Right ventricle myocardium inferior (tissue), 1 donor: ENCODE measurements around the gene TFPI. TPM values are rescaled to one million over a fixed set of nuclear protein-coding genes. Genes with fewer than 3 reads are reported as not detected.
"Not testable (repeated sequence)": the region's sequence is repeated elsewhere in the genome, so short reads cannot be mapped to it uniquely, and the experiment has no call there.

Source experiments
- ATAC-seq: fragments of 200-7000 bp; cut with Tn5 transposase; one replicate; pipeline ENCODE4 v1.9.1; 2020; ENCODE audit warnings: mild to moderate bottlenecking, moderate library complexity
- DNase-seq: peaks from one replicate; pipeline ENCODE4 v3.0.0; 2021; ENCODE audit errors: missing footprints
- intact Hi-C: fragments of 100-400 bp; cut with DNase I; formaldehyde crosslinking; loops from one replicate; pipeline ENCODE4 v1.11.0; 2022
- total RNA-seq: library from RNA; stranded (reverse); fragmentation: NEBNext Ultra II Directional; extraction: Animal tissue kit (Norgen Biotek cat#: 25700); gene quantifications from one replicate; pipeline ENCODE4 v1.2.1, GENCODE V29; 2021
- donor health status: DM: no; HTN: yes; CAD: no; lungs with severe emphysema.

TFPI gene
- total RNA-seq, 1 donor from 2014 or later, result 33.6 TPM

GRCh38 chr2:187513460-187514234 is 40.6 kb downstream of the TFPI start:
- ATAC-seq, intact Hi-C loops, DNase-seq: not testable (repeated sequence)

- ATAC-seq, result no peak
- intact Hi-C loops, result no loop called here
- DNase-seq, result no peak
Observed at GRCh38 chr2:187511356-187512315, 42.6 kb downstream of the TFPI start.

GRCh38 chr2:187510419-187511355 is 43.5 kb downstream of the TFPI start:
- DNase-seq, result peak; percentile 28
- ATAC-seq, intact Hi-C loops: not testable (repeated sequence)

- ATAC-seq (no peak), DNase-seq (no peak)
- intact Hi-C loops, result no loop called here
Observed at GRCh38 chr2:187509667-187510417, 44.4 kb downstream of the TFPI start.

GRCh38 chr2:187506416-187506815 is 47.8 kb downstream of the TFPI start:
- no peak for ATAC-seq
- intact Hi-C loops, result no loop called here
- DNase-seq, result no peak

- ATAC-seq (no peak), DNase-seq (no peak)
- intact Hi-C loops, result no loop called here
Observed at GRCh38 chr2:187505065-187505672, 49.1 kb downstream of the TFPI start.

GRCh38 chr2:187504312-187504921 is 49.8 kb downstream of the TFPI start:
- intact Hi-C loops, result loop anchor here (5.0 kb wide), 1 partner anchor 868 kb away; no protein-coding TSS in a partner anchor
- ATAC-seq (no peak), DNase-seq (no peak)

GRCh38 chr2:187503700-187504099 is 50.5 kb downstream of the TFPI start:
- ATAC-seq, result no peak
- no peak for DNase-seq
- intact Hi-C loops, result loop anchor here (5.0 kb wide), 1 partner anchor 869 kb away; no protein-coding TSS in a partner anchor

GRCh38 chr2:187502467-187502866 is 51.8 kb downstream of the TFPI start:
- intact Hi-C loops, result loop anchor here (5.0 kb wide), 1 partner anchor 870 kb away; no protein-coding TSS in a partner anchor
- DNase-seq (no peak), ATAC-seq (no peak)

- DNase-seq (no peak), ATAC-seq (peak; percentile 44)
- intact Hi-C loops, result loop anchor here (5.0 kb wide), 1 partner anchor 872 kb away; no protein-coding TSS in a partner anchor
Observed at GRCh38 chr2:187500585-187501359, 53.5 kb downstream of the TFPI start.

- intact Hi-C loops, result loop anchor here (1.0 to 10.0 kb wide), 3 partner anchors 81 to 1015 kb away; no protein-coding TSS in a partner anchor
- DNase-seq (no peak), ATAC-seq (peak; percentile 63)
Observed at GRCh38 chr2:187499941-187500532, 54.2 kb downstream of the TFPI start.

GRCh38 chr2:187497858-187498463 is 56.3 kb downstream of the TFPI start:
- intact Hi-C loops, result loop anchor here (10.0 kb wide), 1 partner anchor 1017 kb away; no protein-coding TSS in a partner anchor
- no peak for ATAC-seq
- DNase-seq, result no peak

- DNase-seq (no peak), ATAC-seq (no peak)
- intact Hi-C loops, result loop anchor here (10.0 kb wide), 1 partner anchor 1018 kb away; no protein-coding TSS in a partner anchor
Observed at GRCh38 chr2:187497140-187497539, 57.1 kb downstream of the TFPI start.

GRCh38 chr2:187495324-187495723 is 58.9 kb downstream of the TFPI start:
- ATAC-seq, result no peak
- intact Hi-C loops, result loop anchor here (10.0 kb wide), 1 partner anchor 1019 kb away; no protein-coding TSS in a partner anchor
- no peak for DNase-seq
